Heart left ventricle (tissue), 16 donors: ENCODE results near the gene HIVEP2. TPM values are rescaled to one million over a fixed set of nuclear protein-coding genes. Genes with fewer than 3 reads are reported as not detected.

Source experiments
- ATAC-seq, 4 donors: fragments of 200-7000 bp; cut with Tn5 transposase; one replicate each; pipeline ENCODE4 v1.9.1; 2020 to 2022; ENCODE audit warnings: moderate library complexity in 4 of 4, mild to moderate bottlenecking in 3 of 4, moderate number of reproducible peaks in 1 of 4
- DNase-seq, 5 donors: peaks; one replicate each; pipeline ENCODE4 v3.0.0-alpha.2; 2020
- H3K27ac ChIP-seq, 12 donors: fragments of 200-600 bp; sonication (generic) in 4 of 12; one replicate each; pipeline versions ENCODE4 v1.5.0 to v1.8.0; 2016 to 2022; ENCODE audit warnings: mild to moderate bottlenecking in 2 of 12
- H3K27me3 ChIP-seq, 9 donors: fragments of 200-600 bp; sonication (generic) in 2 of 9; one replicate each; pipeline versions ENCODE4 v1.5.1 to v1.8.0; 2016 to 2022; ENCODE audit warnings: mild to moderate bottlenecking in 3 of 9
- H3K36me3 ChIP-seq, 9 donors: fragments of 200-600 bp; sonication (generic) in 2 of 9; one replicate each; pipeline versions ENCODE4 v1.5.0 to v1.8.0; 2018 to 2022; ENCODE audit warnings: mild to moderate bottlenecking in 2 of 9
- H3K4me1 ChIP-seq, 12 donors: fragments of 200-600 bp; sonication (generic) in 4 of 12; one replicate each; pipeline versions ENCODE4 v1.5.0 to v1.8.0; 2016 to 2022; ENCODE audit warnings: mild to moderate bottlenecking in 3 of 12
- H3K4me3 ChIP-seq, 12 donors: fragments of 200-600 bp; sonication (generic) in 4 of 12; one replicate each; pipeline versions ENCODE4 v1.5.0 to v1.8.0; 2017 to 2022; ENCODE audit warnings: mild to moderate bottlenecking in 9 of 12, moderate library complexity in 4 of 12
- H3K9me3 ChIP-seq, 12 donors: fragments of 200-600 bp; sonication (generic) in 4 of 12; one replicate each; pipeline versions ENCODE4 v1.5.0 to v1.8.0; 2016 to 2022; ENCODE audit warnings: mild to moderate bottlenecking in 1 of 12
- POLR2A ChIP-seq, 2 donors: fragments of 450-650 bp; IDR thresholded peaks; one replicate each; pipeline ENCODE4 v1.6.1; 2017; ENCODE audit warnings: antibody characterized with exemption in 2 of 2, mild to moderate bottlenecking in 2 of 2, moderate library complexity in 2 of 2
- WGBS, 4 donors: extraction: QIAGEN DNeasy Blood & Tissue Kit in 2 of 4; methylation state at CpG; one replicate each; pipeline versions ENCODE4 v1.1.5 to v1.1.7; 2013 to 2018; 5-methylcytosine and 5-hydroxymethylcytosine counted together
- intact Hi-C, 10 donors: fragments of 100-400 bp; cut with DNase I; formaldehyde crosslinking; loops; one replicate each; pipeline versions ENCODE4 v1.11.1 to v1.14.2; 2022
- polyA plus RNA-seq, 2 donors: library from polyadenylated mRNA; stranded (reverse); fragments of 200-250 nt; gene quantifications; one replicate each; pipeline ENCODE4 v1.2.3, GENCODE V29; 2013
- total RNA-seq, 9 donors: library from RNA; depleted of rRNA in 2 of 9; stranded (reverse); fragments of >200 nt in 2 of 9; fragmentation: NEBNext Ultra II Directional in 3 of 9; extraction: Animal tissue kit (Norgen Biotek cat#: 25700) in 3 of 9; gene quantifications; one replicate each; pipeline versions ENCODE4 v1.1.0 to v1.2.4, GENCODE V29; 2016 to 2023
- TF ChIP-seq, protein P1 (sequence below), 12 donors: fragments of 200-600 bp; sonication (generic) in 4 of 12; IDR thresholded peaks; one replicate each; pipeline versions ENCODE4 v1.5.0 to v1.8.0; 2018 to 2022; ENCODE audit warnings: antibody characterized with exemption in 12 of 12, mild to moderate bottlenecking in 5 of 12
- donor health status: ischemic (EF 13 %, LVEDD 7.1; RV severe dilation, severe dysfunction).
- donor health status: healthy with polysubstance abuse.
- donor health status: DM: no; HTN: yes; CAD: no.
- donor health status: DM: no; HTN: no; CAD: no.
- donor health status: ischemic (EF 25% LVEDD 6.9; RV normal size, moderate dysfunction).
- donor health status: ischemic (EF 25% LVEDD 5.7; RV mildly dilated, moderate dysfunction).
- donor health status: healthy.
- donor health status: DM: yes; HTN: yes; CAD: no.
- donor health status: ischemic (EF 35%, LVEDD 5.7; RV mildly dilated, moderate dysfunction).
- donor health status: nonischemic (EF 11% LVEDD 7.7; RV severe dilation, severe dysfunction).
- donor health status: DM: yes; HTN: yes; CAD: no.
- donor health status: PGD.
- donor health status: ischemic (EF 29% LVEDD 5.4; RV normal size, mild dysfunction).
- donor health status: nonischemic (EF 23%, LVEDD 6.1; RV moderate dilation, normal function).

The HIVEP2 gene
- total and polyA plus RNA-seq, 11 donors = 2.7 to 31.2 (median 20.4) TPM

DNA sequence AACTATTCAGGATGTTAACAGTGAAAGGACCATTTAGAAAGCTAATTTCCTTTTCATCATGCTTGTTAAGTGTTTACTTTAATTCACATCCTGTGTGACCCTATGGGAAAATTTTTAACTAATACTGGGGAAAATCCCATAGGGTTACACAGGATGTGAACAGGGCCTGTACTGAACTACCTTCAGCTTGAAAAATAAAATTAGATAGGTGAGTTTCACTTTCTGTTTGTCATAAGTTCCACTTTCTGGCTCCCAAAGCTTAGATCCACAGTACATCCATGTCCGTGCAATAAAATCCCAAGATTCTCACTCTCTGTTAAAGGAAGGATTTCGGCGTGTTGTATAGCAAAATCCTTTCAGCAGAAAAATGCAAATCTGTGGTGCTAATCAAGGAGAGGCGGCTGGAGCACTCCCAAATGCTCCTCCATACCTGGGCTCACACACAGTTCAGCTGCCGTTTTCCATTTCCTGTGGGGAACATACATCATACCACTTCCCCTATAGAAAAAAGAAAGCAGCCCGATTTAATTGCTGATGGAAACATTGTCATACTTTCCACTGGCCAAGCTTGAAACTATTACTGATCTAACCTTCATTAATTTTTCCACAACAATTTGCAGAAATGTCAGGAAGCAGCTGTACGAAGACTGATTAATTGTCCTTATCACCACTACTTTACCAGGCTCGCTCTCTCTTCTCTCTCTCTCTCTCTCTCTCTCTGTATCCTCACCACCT, 125.2 kb downstream of the HIVEP2 start:
- peak overlapping the region; percentile 38 to 86 (median 75) for H3K27ac ChIP-seq
- peak overlapping the region in 11 of 12 donors; percentile 6 to 56 (median 44) for H3K4me3 ChIP-seq
- ATAC-seq (peak; percentile 22 to 75 (median 38)), DNase-seq (no peak)
- TF ChIP-seq, protein P1, sequence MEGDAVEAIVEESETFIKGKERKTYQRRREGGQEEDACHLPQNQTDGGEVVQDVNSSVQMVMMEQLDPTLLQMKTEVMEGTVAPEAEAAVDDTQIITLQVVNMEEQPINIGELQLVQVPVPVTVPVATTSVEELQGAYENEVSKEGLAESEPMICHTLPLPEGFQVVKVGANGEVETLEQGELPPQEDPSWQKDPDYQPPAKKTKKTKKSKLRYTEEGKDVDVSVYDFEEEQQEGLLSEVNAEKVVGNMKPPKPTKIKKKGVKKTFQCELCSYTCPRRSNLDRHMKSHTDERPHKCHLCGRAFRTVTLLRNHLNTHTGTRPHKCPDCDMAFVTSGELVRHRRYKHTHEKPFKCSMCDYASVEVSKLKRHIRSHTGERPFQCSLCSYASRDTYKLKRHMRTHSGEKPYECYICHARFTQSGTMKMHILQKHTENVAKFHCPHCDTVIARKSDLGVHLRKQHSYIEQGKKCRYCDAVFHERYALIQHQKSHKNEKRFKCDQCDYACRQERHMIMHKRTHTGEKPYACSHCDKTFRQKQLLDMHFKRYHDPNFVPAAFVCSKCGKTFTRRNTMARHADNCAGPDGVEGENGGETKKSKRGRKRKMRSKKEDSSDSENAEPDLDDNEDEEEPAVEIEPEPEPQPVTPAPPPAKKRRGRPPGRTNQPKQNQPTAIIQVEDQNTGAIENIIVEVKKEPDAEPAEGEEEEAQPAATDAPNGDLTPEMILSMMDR (IDR thresholded peaks at IDR 0.05) = no peak
- TF ChIP-seq POLR2A (IDR thresholded peaks at IDR 0.05) = no peak
- intact Hi-C loops = loop anchor here in 5 of 10 donors (2.0 to 10.0 kb wide), 5 partner anchors 33 to 128 kb away; partner anchors contain the start of gene HIVEP2 (in 2 of the 5)
- peaks cover 4 to 73% (median 50%) of the 10 kb centered on the region in 12 donors for H3K4me1 ChIP-seq
- H3K27me3 ChIP-seq = no peaks in the 10 kb centered on the region
- H3K36me3 ChIP-seq = no peaks in the 10 kb centered on the region
- no peaks in the 10 kb centered on the region for H3K9me3 ChIP-seq
- 26 to 30% (median 29%) methylated on average over 8 of the region's 8 CpGs for WGBS, 4 donors

DNA sequence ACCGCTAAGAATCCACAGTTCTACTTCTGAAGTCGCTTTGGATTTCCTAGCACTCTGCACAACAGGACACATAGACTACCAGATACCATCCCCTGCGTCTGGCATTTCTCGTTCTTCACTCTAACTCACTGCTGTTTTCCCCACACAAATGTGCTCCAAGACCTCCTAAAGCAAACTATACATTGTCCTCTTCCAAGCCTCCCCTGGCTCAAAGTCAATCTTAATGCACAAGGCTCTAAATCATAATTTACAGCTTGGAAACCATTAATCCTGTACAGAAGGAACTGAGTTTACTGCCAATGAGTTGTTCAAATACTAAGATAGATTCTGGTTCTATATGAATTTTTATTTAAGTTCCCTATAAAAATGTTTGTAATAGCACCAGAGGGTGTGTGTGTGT, 128.5 kb downstream of the HIVEP2 start:
- Histone ChIP-seq H3K27ac (no peak overlapping the region), H3K4me1 (peaks cover 2 to 49% (median 24%) of the 10 kb centered on the region in 12 donors), H3K4me3 (no peak overlapping the region), H3K36me3 (no peaks in the 10 kb centered on the region), H3K9me3 (no peaks in the 10 kb centered on the region), H3K27me3 (no peaks in the 10 kb centered on the region)
- no peak for ATAC-seq
- TF ChIP-seq, protein P1 (IDR thresholded peaks at IDR 0.05) = no peak
- no peak for TF ChIP-seq POLR2A (IDR thresholded peaks at IDR 0.05)
- DNase-seq = no peak
- intact Hi-C loops = loop anchor here in 2 of 10 donors (5.0 kb wide), 2 partner anchors 36 to 131 kb away; partner anchors contain the start of gene HIVEP2 (in 1 of the 2)
- WGBS, 4 donors = 74 to 78% (median 76%) methylated on average over 4 of the region's 4 CpGs

DNA sequence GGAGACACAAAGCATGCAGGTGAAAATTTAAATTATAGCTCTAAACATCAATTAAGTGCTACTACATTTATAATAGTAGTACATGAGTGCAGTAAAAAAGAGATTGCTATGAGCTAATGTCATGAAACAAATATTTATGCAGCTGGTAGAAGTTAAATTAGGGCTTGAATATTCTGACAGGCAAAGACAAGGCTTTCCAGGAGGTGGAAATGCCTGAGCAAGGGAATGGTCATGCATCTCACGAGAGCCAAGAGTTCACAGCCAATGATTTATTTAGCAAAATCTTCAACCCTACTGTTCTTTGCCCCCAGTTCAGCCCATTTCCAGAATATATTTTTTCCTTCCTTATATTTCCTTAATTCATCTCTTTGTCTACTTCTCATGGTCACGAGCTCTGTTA, 128.9 kb downstream of the HIVEP2 start:
- intact Hi-C loops = loop anchor here in 2 of 10 donors (5.0 kb wide), 2 partner anchors 36 to 131 kb away; partner anchors contain the start of gene HIVEP2 (in 1 of the 2)
- Histone ChIP-seq H3K27ac (no peak overlapping the region), H3K27me3 (no peaks in the 10 kb centered on the region), H3K4me3 (no peak overlapping the region), H3K4me1 (peaks cover 2 to 49% (median 19%) of the 10 kb centered on the region in 12 donors), H3K36me3 (no peaks in the 10 kb centered on the region), H3K9me3 (no peaks in the 10 kb centered on the region)
- DNase-seq (no peak), ATAC-seq (no peak)
- WGBS, 4 donors = 18 to 59% (median 26%) methylated on average over 2 of the region's 2 CpGs
- TF ChIP-seq POLR2A (IDR thresholded peaks at IDR 0.05) = no peak
- TF ChIP-seq, protein P1 (IDR thresholded peaks at IDR 0.05) = no peak

DNA sequence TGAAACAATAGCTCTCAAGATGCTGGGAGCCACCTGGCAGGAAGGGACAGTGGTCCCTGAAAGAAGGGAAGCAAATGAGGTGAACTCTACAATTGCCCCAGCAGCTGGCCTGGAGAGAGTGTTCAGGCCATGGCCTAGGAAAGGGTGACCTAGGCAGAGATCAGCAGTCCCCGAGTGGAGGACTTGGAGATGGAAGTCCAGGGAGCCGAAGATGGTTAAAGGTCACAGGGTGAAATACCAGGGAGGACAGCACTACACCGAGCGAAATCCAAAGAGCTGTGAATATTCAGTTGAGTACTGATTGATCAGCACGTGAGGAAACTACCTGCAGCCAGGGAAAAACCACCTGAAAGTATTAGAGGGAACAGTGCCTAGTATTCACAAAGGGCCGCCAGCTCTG, 133.1 kb downstream of the HIVEP2 start:
- TF ChIP-seq, protein P1 (IDR thresholded peaks at IDR 0.05) = no peak
- no peak for TF ChIP-seq POLR2A (IDR thresholded peaks at IDR 0.05)
- intact Hi-C loops = no loop called here
- H3K4me3 ChIP-seq = no peak overlapping the region
- 89 to 91% (median 90%) methylated on average over 6 of the region's 6 CpGs for WGBS, 4 donors
- no peaks in the 10 kb centered on the region for H3K27me3 ChIP-seq
- H3K27ac ChIP-seq = no peak overlapping the region
- no peaks in the 10 kb centered on the region for H3K36me3 ChIP-seq
- no peak for DNase-seq
- no peak for ATAC-seq
- H3K9me3 ChIP-seq = no peaks in the 10 kb centered on the region
- H3K4me1 ChIP-seq = peaks cover 0 to 18% (median 6%) of the 10 kb centered on the region in 12 donors
